HCT116 (cell line): ENCODE results near the gene CSRNP2. TPM values are rescaled to one million over a fixed set of nuclear protein-coding genes. Genes with fewer than 3 reads are reported as not detected.

Source experiments
- ATAC-seq: fragments of 200-7000 bp; cut with Tn5 transposase; 2 replicates; pipeline ENCODE4 v1.9.1; 2020; ENCODE audit warnings: mild to moderate bottlenecking, moderate library complexity
- BruUV-seq: library from RNA; stranded (reverse); fragments of 400-500 nt; replicated peaks from 2 replicates; lab custom pipeline; 2021; lab: Mats Ljungman, UMichigan
- CTCF ChIA-PET: fragments of 300-600 bp; sonication (Branson Sonifier 250); formaldehyde crosslinking; loops from one replicate; lab custom pipeline; 2021; ENCODE audit warnings: antibody characterized with exemption; lab: Charles Lee
- POLR2A ChIA-PET: fragments of 300-600, 350-600 bp; sonication (Branson Sonifier 250); formaldehyde crosslinking; loops from one replicate; lab custom pipeline; 2021; ENCODE audit warnings: antibody characterized with exemption; lab: Charles Lee
- RAD21 ChIA-PET, 2 experiments: fragments of 300-600 bp; sonication (Branson Sonifier 250); formaldehyde crosslinking; loops; one replicate each; lab custom pipeline; 2023; ENCODE audit warnings: low total read pairs in 2 of 2; ENCODE audit not compliant: uncharacterized antibody in 2 of 2, unreplicated experiment in 2 of 2, low non-redundant PET in 1 of 2; lab: Charles Lee
- DNase-seq: peaks from one replicate; pipeline ENCODE4 v3.0.0-alpha.2; 2010; ENCODE audit warnings: low read depth, low spot score
- H2AFZ ChIP-seq: fragments of 200-600 bp; shearing (Covaris generic), sonication (generic); 2 replicates; pipeline ENCODE4 v1.6.1; 2017; ENCODE audit warnings: low read depth, mixed run types, mixed read lengths, antibody characterized with exemption, low read length; ENCODE audit not compliant: poor library complexity, severe bottlenecking
- H3K27ac ChIP-seq: 2 replicates; pipeline ENCODE4 v1.5.1; 2012; ENCODE audit warnings: low read depth, low read length
- H3K27me3 ChIP-seq: fragments of 200-600 bp; sonication (generic); 2 replicates; pipeline ENCODE4 v1.6.1; 2016; ENCODE audit warnings: mixed run types, low read length, mixed read lengths; ENCODE audit not compliant: insufficient read depth
- H3K36me3 ChIP-seq, 2 experiments: fragments of 200-500 bp in 1 of 2; fragments of 200-600 bp in 1 of 2; sonication (Bioruptor generic) in 1 of 2; sonication (generic) in 1 of 2; 2 replicates each; pipeline versions ENCODE4 v1.5.1 to v1.6.1; 2014 to 2016; ENCODE audit warnings: low read length in 2 of 2, inconsistent platforms in 1 of 2, mixed read lengths in 1 of 2, mixed run types in 1 of 2; ENCODE audit not compliant: insufficient read depth in 2 of 2, control insufficient read depth in 1 of 2
- H3K4me1 ChIP-seq, 2 experiments: fragments of 200-600 bp in 1 of 2; sonication (generic) in 1 of 2; 2 replicates each; pipeline versions ENCODE4 v1.5.1 to v1.6.1; 2012 to 2017; ENCODE audit warnings: low read length in 2 of 2, inconsistent platforms in 1 of 2, mild to moderate bottlenecking in 1 of 2, mixed read lengths in 1 of 2, mixed run types in 1 of 2, moderate library complexity in 1 of 2; ENCODE audit not compliant: insufficient read depth in 2 of 2, control insufficient read depth in 1 of 2
- H3K4me2 ChIP-seq: fragments of 200-600 bp; sonication (generic); 2 replicates; pipeline ENCODE4 v1.6.1; 2017; ENCODE audit warnings: mixed run types, low read length, mixed read lengths
- H3K4me3 ChIP-seq, 2 experiments: fragments of 200-600 bp in 1 of 2; sonication (generic) in 1 of 2; replicated peaks in 1 of 2; 2 replicates each; pipeline ENCODE4 v1.5.1; 2011 to 2016; ENCODE audit warnings: low read length in 2 of 2, control low read depth in 1 of 2, low read depth in 1 of 2, mild to moderate bottlenecking in 1 of 2, mixed read lengths in 1 of 2, mixed run types in 1 of 2
- H3K79me2 ChIP-seq: fragments of 200-600 bp; sonication (generic); 2 replicates; pipeline ENCODE4 v1.6.1; 2017; ENCODE audit warnings: mild to moderate bottlenecking, mixed run types, low read length, moderate library complexity, mixed read lengths; ENCODE audit not compliant: insufficient read depth
- H3K9ac ChIP-seq: fragments of 200-600 bp; sonication (generic); 2 replicates; pipeline ENCODE4 v1.6.1; 2016; ENCODE audit warnings: low read length, mixed read lengths
- H3K9me2 ChIP-seq: fragments of 200-600 bp; sonication (generic), shearing (Covaris generic); 2 replicates; pipeline ENCODE4 v1.6.1; 2017; ENCODE audit warnings: mixed run types, mild to moderate bottlenecking, moderate library complexity; ENCODE audit not compliant: insufficient read depth
- H3K9me3 ChIP-seq, 2 experiments: fragments of 200-500 bp in 1 of 2; fragments of 200-600 bp in 1 of 2; sonication (Bioruptor generic) in 1 of 2; sonication (generic) in 1 of 2; 2 replicates each; pipeline ENCODE4 v1.6.1; 2014 to 2017; ENCODE audit warnings: low read length in 2 of 2, mixed read lengths in 2 of 2, inconsistent platforms in 1 of 2, low read depth in 1 of 2, mild to moderate bottlenecking in 1 of 2, mixed run types in 1 of 2, moderate library complexity in 1 of 2; ENCODE audit not compliant: control insufficient read depth in 1 of 2, insufficient read depth in 1 of 2
- H4K20me1 ChIP-seq: fragments of 200-600 bp; sonication (generic), shearing (Covaris generic); 2 replicates; pipeline ENCODE4 v1.6.1; 2017; ENCODE audit warnings: mixed run types, mild to moderate bottlenecking, moderate library complexity; ENCODE audit not compliant: insufficient read depth
- ATF3 ChIP-seq: IDR thresholded peaks from 2 replicates; pipeline ENCODE4 v1.6.1; 2012
- CBX3 ChIP-seq: IDR thresholded peaks from 2 replicates; pipeline ENCODE4 v1.6.1; 2012; ENCODE audit warnings: low read depth
- CEBPB ChIP-seq: IDR thresholded peaks from 2 replicates; pipeline ENCODE4 v1.6.1; 2012; ENCODE audit warnings: low read depth
- EGR1 ChIP-seq: IDR thresholded peaks from 2 replicates; pipeline ENCODE4 v1.6.1; 2012; ENCODE audit warnings: low read depth
- EZH2 ChIP-seq: fragments of 200-600 bp; sonication (generic); IDR thresholded peaks from 2 replicates; pipeline ENCODE4 v1.6.1; 2017; ENCODE audit warnings: antibody characterized with exemption, mixed run types
- EZH2phosphoT487 ChIP-seq: fragments of 200-600 bp; IDR thresholded peaks from 2 replicates; pipeline ENCODE4 v1.6.1; 2018; ENCODE audit warnings: antibody characterized with exemption, borderline replicate concordance
- FOSL1 ChIP-seq: IDR thresholded peaks from 2 replicates; pipeline ENCODE4 v1.6.1; 2012; ENCODE audit warnings: low read depth
- JUND ChIP-seq: IDR thresholded peaks from 2 replicates; pipeline ENCODE4 v1.6.1; 2012
- MAX ChIP-seq: IDR thresholded peaks from 2 replicates; pipeline ENCODE4 v1.6.1; 2012
- POLR2A ChIP-seq: IDR thresholded peaks from 2 replicates; pipeline ENCODE4 v1.7.0; 2011; ENCODE audit warnings: borderline replicate concordance; ENCODE audit not compliant: insufficient read depth, insufficient read length; ENCODE audit errors: extremely low read depth
- RAD21 ChIP-seq: IDR thresholded peaks from 2 replicates; pipeline ENCODE4 v1.6.1; 2012; ENCODE audit warnings: low read depth, mild to moderate bottlenecking
- REST ChIP-seq: IDR thresholded peaks from 2 replicates; pipeline ENCODE4 v1.6.1; 2012; ENCODE audit warnings: low read depth
- SIN3A ChIP-seq: IDR thresholded peaks from 2 replicates; pipeline ENCODE4 v1.6.1; 2012; ENCODE audit warnings: low read depth
- SRF ChIP-seq: IDR thresholded peaks from 2 replicates; pipeline ENCODE4 v1.6.1; 2012; ENCODE audit warnings: low read depth
- TCF7L2 ChIP-seq: IDR thresholded peaks from 2 replicates; pipeline ENCODE4 v1.7.0; 2011; ENCODE audit warnings: borderline replicate concordance, inconsistent platforms; ENCODE audit not compliant: insufficient read depth, insufficient read length; ENCODE audit errors: extremely low read depth
- YY1 ChIP-seq: IDR thresholded peaks from 2 replicates; pipeline ENCODE4 v1.6.1; 2011; ENCODE audit warnings: low read length, low read depth, moderate library complexity, mild to moderate bottlenecking; ENCODE audit not compliant: insufficient replicate concordance; ENCODE audit errors: extremely low read depth
- ZNF274 ChIP-seq: fragments of 200-500 bp; sonication (Bioruptor generic); IDR thresholded peaks from 2 replicates; pipeline ENCODE4 v1.6.1; 2014; ENCODE audit warnings: mild to moderate bottlenecking, low read depth, low read length, inconsistent platforms
- intact Hi-C: fragments of 100-400 bp; cut with micrococcal nuclease; formaldehyde crosslinking; loops from 2 replicates; pipeline ENCODE4 v1.10.0; 2022
- total RNA-seq: library from RNA; stranded (reverse); gene quantifications from one replicate; pipeline ENCODE4 v1.2.1, GENCODE V29; 2021; ENCODE audit not compliant: unreplicated experiment
- TF ChIP-seq, protein P1 (sequence below), 3 experiments: fragments of 200-600 bp in 1 of 3; sonication (generic) in 1 of 3; IDR thresholded peaks in 2 of 3; conservative IDR thresholded peaks in 1 of 3; 2 replicates each; pipeline ENCODE4 v1.5.1; 2012 to 2017; ENCODE audit warnings: low read depth in 2 of 3, low read length in 2 of 3, antibody characterized with exemption in 1 of 3, borderline replicate concordance in 1 of 3, control low read depth in 1 of 3, mild to moderate bottlenecking in 1 of 3, mixed read lengths in 1 of 3, mixed run types in 1 of 3, moderate library complexity in 1 of 3; ENCODE audit not compliant: insufficient read depth in 1 of 3
- TF ChIP-seq, protein P2 (sequence below): IDR thresholded peaks from 2 replicates; pipeline ENCODE4 v1.6.1; 2011; ENCODE audit warnings: mild to moderate bottlenecking, low read length, moderate library complexity; ENCODE audit not compliant: insufficient replicate concordance; ENCODE audit errors: extremely low read depth

Gene CSRNP2
- total RNA-seq, 1 experiment from 2014 or later = 19.0 TPM

DNA sequence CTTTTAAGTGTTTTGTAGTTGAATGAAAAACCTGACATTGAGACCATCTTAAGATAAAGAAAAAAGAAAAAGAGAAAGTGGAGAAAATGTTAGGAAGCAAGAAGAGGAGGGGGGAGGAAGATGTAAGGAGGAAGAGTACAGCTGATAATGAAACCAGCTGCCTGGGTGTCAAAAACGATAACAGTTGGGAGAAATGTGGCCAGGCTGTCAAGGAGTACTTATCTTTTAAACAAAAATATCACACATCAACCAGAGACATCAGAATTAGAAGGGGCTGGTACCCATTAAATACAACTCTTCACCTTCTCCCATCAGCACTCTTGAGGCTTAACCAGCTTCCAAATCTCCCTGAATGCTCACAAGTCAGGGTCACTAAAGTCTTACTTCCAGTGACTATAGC, 61.7 kb downstream of the CSRNP2 start:
- no peak for ATAC-seq
- CTCF ChIA-PET = no interaction called here

More for the DNA sequence above, 61.7 kb downstream of the CSRNP2 start:
- POLR2A ChIA-PET = interaction anchor here (0.7 kb wide), 1 partner anchor 14 kb away, joined by 3 read pairs; no protein-coding TSS in a partner anchor
- TF ChIP-seq EGR1 (no peak), JUND (no peak), FOSL1 (no peak), CEBPB (no peak), POLR2A (no peak), ATF3 (no peak), YY1 (no peak), REST (no peak), SRF (no peak), MAX (no peak), EZH2phosphoT487 (no peak), TCF7L2 (no peak), EZH2 (no peak), RAD21 (no peak), ZNF274 (no peak), CBX3 (no peak), SIN3A (no peak)
- TF ChIP-seq, protein P1, sequence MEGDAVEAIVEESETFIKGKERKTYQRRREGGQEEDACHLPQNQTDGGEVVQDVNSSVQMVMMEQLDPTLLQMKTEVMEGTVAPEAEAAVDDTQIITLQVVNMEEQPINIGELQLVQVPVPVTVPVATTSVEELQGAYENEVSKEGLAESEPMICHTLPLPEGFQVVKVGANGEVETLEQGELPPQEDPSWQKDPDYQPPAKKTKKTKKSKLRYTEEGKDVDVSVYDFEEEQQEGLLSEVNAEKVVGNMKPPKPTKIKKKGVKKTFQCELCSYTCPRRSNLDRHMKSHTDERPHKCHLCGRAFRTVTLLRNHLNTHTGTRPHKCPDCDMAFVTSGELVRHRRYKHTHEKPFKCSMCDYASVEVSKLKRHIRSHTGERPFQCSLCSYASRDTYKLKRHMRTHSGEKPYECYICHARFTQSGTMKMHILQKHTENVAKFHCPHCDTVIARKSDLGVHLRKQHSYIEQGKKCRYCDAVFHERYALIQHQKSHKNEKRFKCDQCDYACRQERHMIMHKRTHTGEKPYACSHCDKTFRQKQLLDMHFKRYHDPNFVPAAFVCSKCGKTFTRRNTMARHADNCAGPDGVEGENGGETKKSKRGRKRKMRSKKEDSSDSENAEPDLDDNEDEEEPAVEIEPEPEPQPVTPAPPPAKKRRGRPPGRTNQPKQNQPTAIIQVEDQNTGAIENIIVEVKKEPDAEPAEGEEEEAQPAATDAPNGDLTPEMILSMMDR (IDR thresholded peaks at IDR 0.05 in 2 of 3, conservative IDR thresholded peaks at IDR 0.05 in 1 of 3; ENCODE audit: borderline replicate concordance in 1 of 3, insufficient read depth in 1 of 3, low read depth in 2 of 3, low read length in 2 of 3) = no peak
- TF ChIP-seq, protein P2, sequence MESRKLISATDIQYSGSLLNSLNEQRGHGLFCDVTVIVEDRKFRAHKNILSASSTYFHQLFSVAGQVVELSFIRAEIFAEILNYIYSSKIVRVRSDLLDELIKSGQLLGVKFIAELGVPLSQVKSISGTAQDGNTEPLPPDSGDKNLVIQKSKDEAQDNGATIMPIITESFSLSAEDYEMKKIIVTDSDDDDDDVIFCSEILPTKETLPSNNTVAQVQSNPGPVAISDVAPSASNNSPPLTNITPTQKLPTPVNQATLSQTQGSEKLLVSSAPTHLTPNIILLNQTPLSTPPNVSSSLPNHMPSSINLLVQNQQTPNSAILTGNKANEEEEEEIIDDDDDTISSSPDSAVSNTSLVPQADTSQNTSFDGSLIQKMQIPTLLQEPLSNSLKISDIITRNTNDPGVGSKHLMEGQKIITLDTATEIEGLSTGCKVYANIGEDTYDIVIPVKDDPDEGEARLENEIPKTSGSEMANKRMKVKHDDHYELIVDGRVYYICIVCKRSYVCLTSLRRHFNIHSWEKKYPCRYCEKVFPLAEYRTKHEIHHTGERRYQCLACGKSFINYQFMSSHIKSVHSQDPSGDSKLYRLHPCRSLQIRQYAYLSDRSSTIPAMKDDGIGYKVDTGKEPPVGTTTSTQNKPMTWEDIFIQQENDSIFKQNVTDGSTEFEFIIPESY = no peak
- TF ChIP-seq, all 23 proteins: peak for 0
- Histone ChIP-seq H3K9me2 (no peaks in the 10 kb centered on the region), H3K79me2 (peaks cover 89% of the 10 kb centered on the region), H3K9ac (no peak overlapping the region), H3K36me3 (no peaks in the 10 kb centered on the region), H3K27me3 (no peaks in the 10 kb centered on the region), H3K4me1 (peaks cover 11 to 25% of the 10 kb centered on the region in 2 experiments), H3K4me2 (no peak overlapping the region), H3K27ac (no peak overlapping the region), H3K9me3 (no peaks in the 10 kb centered on the region), H4K20me1 (no peaks in the 10 kb centered on the region), H3K4me3 (no peak overlapping the region), H2AFZ (no peak overlapping the region)
- RAD21 ChIA-PET = no interaction called here
- intact Hi-C loops = no loop called here
- no TSS peak for BruUV-seq
- DNase-seq = no peak
